A549 (cell line): ENCODE data around the gene SLC35A5. TPM values are rescaled to one million over a fixed set of nuclear protein-coding genes. Genes with fewer than 3 reads are reported as not detected.

ENCODE experiments used
- ATAC-seq, 2 experiments: fragments of 200-7000 bp in 1 of 2; fragments of >200 bp in 1 of 2; cut with Nextera tagmentation in 1 of 2; cut with Tn5 transposase in 1 of 2; 3 replicates each; pipeline versions ENCODE4 v1.8.0 to v1.9.1; 2018 to 2020; ENCODE audit warnings: mild to moderate bottlenecking in 1 of 2, moderate library complexity in 1 of 2
- CTCF ChIA-PET: fragments of 300-600 bp; sonication (Branson Sonifier 250); formaldehyde crosslinking; extraction: SDS; loops from one replicate; lab custom pipeline; 2021; ENCODE audit warnings: antibody characterized with exemption, inconsistent platforms; lab: Yijun Ruan, JAX
- POLR2A ChIA-PET: fragments of 350-600 bp; formaldehyde crosslinking; extraction: SDS; loops from one replicate; lab custom pipeline; 2021; ENCODE audit warnings: antibody characterized with exemption, inconsistent platforms; lab: Yijun Ruan, JAX
- DNase-seq, 2 experiments: peaks; one replicate each; pipeline versions ENCODE4 v3.0.0 to v3.0.0-alpha.2; 2011 to 2016; ENCODE audit warnings: low read depth in 1 of 2, low spot score in 1 of 2
- FAIRE-seq: peaks from 2 replicates; lab custom pipeline; 2011; peaks lifted over from hg19 to GRCh38; lab: Jason Lieb, UNC
- H3K27ac ChIP-seq, 2 experiments: fragments of >200 bp; sonication (Bioruptor Twin); formaldehyde crosslinking; 3 replicates each; pipeline ENCODE4 v1.5.1; 2016 to 2017
- H3K4me1 ChIP-seq: fragments of >200 bp; sonication (Bioruptor Twin); formaldehyde crosslinking; 3 replicates; pipeline ENCODE4 v1.6.1; 2016
- H3K4me2 ChIP-seq: fragments of >200 bp; sonication (Bioruptor Twin); formaldehyde crosslinking; 3 replicates; pipeline ENCODE4 v1.6.1; 2016
- H3K4me3 ChIP-seq: fragments of >200 bp; sonication (Bioruptor Twin); formaldehyde crosslinking; 3 replicates; pipeline ENCODE4 v1.5.1; 2016
- H3K9me3 ChIP-seq: fragments of >200 bp; sonication (Bioruptor Twin); formaldehyde crosslinking; 3 replicates; pipeline ENCODE4 v1.6.1; 2016
- BHLHE40 ChIP-seq: IDR thresholded peaks from 2 replicates; pipeline ENCODE4 v1.6.1; 2012; ENCODE audit warnings: low read depth, low read length, inconsistent platforms
- CHD2 ChIP-seq: fragments of 150-350 bp; IDR thresholded peaks from 2 replicates; pipeline ENCODE4 v1.6.1; 2014; ENCODE audit warnings: low read length; ENCODE audit not compliant: partially characterized antibody
- CHD4 ChIP-seq: fragments of 200-600 bp; sonication (generic); IDR thresholded peaks from 2 replicates; pipeline ENCODE4 v1.6.1; 2016; ENCODE audit warnings: antibody characterized with exemption, mild to moderate bottlenecking, borderline replicate concordance
- EHMT2 ChIP-seq: fragments of 200-600 bp; sonication (generic); IDR thresholded peaks from 2 replicates; pipeline ENCODE4 v1.6.1; 2016; ENCODE audit warnings: antibody characterized with exemption, low read depth, mild to moderate bottlenecking, moderate library complexity
- EP300 ChIP-seq, 2 experiments: fragments of >200 bp; sonication (Bioruptor Twin); formaldehyde crosslinking; IDR thresholded peaks; 2 replicates in 1 of 2; 3 replicates in 1 of 2; pipeline ENCODE4 v1.6.1; 2016 to 2017
- FOSL2 ChIP-seq, 2 experiments: fragments of 450-650 bp in 1 of 2; fragments of >200 bp in 1 of 2; sonication (Bioruptor Twin) in 1 of 2; formaldehyde crosslinking; IDR thresholded peaks; 2 replicates each; pipeline versions ENCODE4 v1.5.0 to v1.6.1; 2016 to 2020; ENCODE audit warnings: mild to moderate bottlenecking in 1 of 2, moderate library complexity in 1 of 2
- FOXS1 ChIP-seq: fragments of 250-450 bp; sonication (Bioruptor Pico); IDR thresholded peaks from 2 replicates; pipeline ENCODE4 v1.5.0; 2020; ENCODE audit warnings: mild to moderate bottlenecking, moderate library complexity
- HEYL ChIP-seq: fragments of 250-450 bp; sonication (Bioruptor Pico); IDR thresholded peaks from 2 replicates; pipeline ENCODE4 v1.8.0; 2021; ENCODE audit warnings: mild to moderate bottlenecking, moderate library complexity
- HOXA7 ChIP-seq: fragments of 250-450 bp; sonication (Bioruptor Pico); IDR thresholded peaks from 2 replicates; pipeline ENCODE4 v1.5.0; 2020; ENCODE audit warnings: mild to moderate bottlenecking, moderate library complexity
- JUN ChIP-seq, 2 experiments: fragments of >200 bp; sonication (Bioruptor Twin); formaldehyde crosslinking; IDR thresholded peaks; 2 replicates in 1 of 2; 3 replicates in 1 of 2; pipeline ENCODE4 v1.6.1; 2016 to 2017
- KDM5A ChIP-seq: fragments of 200-600 bp; sonication (generic); IDR thresholded peaks from 2 replicates; pipeline ENCODE4 v1.6.1; 2016; ENCODE audit warnings: antibody characterized with exemption, mild to moderate bottlenecking
- MAFK ChIP-seq: fragments of 450-650 bp; IDR thresholded peaks from 2 replicates; pipeline ENCODE4 v1.6.1; 2014; ENCODE audit not compliant: partially characterized antibody
- NFE2L2 ChIP-seq: fragments of 150-350 bp; conservative IDR thresholded peaks from 2 replicates; pipeline ENCODE4 v1.6.1; 2014; ENCODE audit warnings: low read length
- PHF8 ChIP-seq: fragments of 200-600 bp; sonication (generic); IDR thresholded peaks from 2 replicates; pipeline ENCODE4 v1.6.1; 2016; ENCODE audit warnings: low read depth, mild to moderate bottlenecking, antibody characterized with exemption, moderate library complexity, borderline replicate concordance
- RAD21 ChIP-seq, 2 experiments: fragments of >200 bp in 1 of 2; sonication (Bioruptor Twin) in 1 of 2; formaldehyde crosslinking in 1 of 2; IDR thresholded peaks in 1 of 2; conservative IDR thresholded peaks in 1 of 2; 2 replicates in 1 of 2; 3 replicates in 1 of 2; pipeline ENCODE4 v1.6.1; 2012 to 2018; ENCODE audit warnings: inconsistent platforms in 1 of 2
- RARB ChIP-seq: fragments of 250-450 bp; sonication (Bioruptor Pico); IDR thresholded peaks from 2 replicates; pipeline ENCODE4 v1.8.0; 2021; ENCODE audit warnings: mild to moderate bottlenecking, moderate library complexity
- RCOR1 ChIP-seq: fragments of 150-350 bp; IDR thresholded peaks from 2 replicates; pipeline ENCODE4 v1.6.1; 2014; ENCODE audit warnings: antibody characterized with exemption, low read length, low read depth
- RNF2 ChIP-seq: fragments of 200-600 bp; sonication (generic); IDR thresholded peaks from 2 replicates; pipeline ENCODE4 v1.6.1; 2016; ENCODE audit warnings: low read depth, mild to moderate bottlenecking, antibody characterized with exemption, moderate library complexity, borderline replicate concordance
- SMC3 ChIP-seq: fragments of >200 bp; sonication (Bioruptor Twin); formaldehyde crosslinking; IDR thresholded peaks from 3 replicates; pipeline ENCODE4 v1.6.1; 2018; ENCODE audit warnings: inconsistent platforms
- SREBF2 ChIP-seq: fragments of 450-650 bp; IDR thresholded peaks from 2 replicates; pipeline ENCODE4 v1.6.1; 2014; ENCODE audit warnings: mild to moderate bottlenecking, moderate library complexity
- TFCP2L1 ChIP-seq: fragments of 250-450 bp; sonication (Bioruptor Pico); IDR thresholded peaks from 2 replicates; pipeline ENCODE4 v1.5.0; 2021; ENCODE audit warnings: mild to moderate bottlenecking
- ZC3H11A ChIP-seq: fragments of 450-650 bp; IDR thresholded peaks from 2 replicates; pipeline ENCODE4 v1.6.1; 2014; ENCODE audit warnings: antibody characterized with exemption, mild to moderate bottlenecking
- ZNF302 ChIP-seq: fragments of 250-450 bp; sonication (Bioruptor Pico); IDR thresholded peaks from 2 replicates; pipeline ENCODE4 v1.9.0; 2021; ENCODE audit warnings: inconsistent platforms, mild to moderate bottlenecking, moderate library complexity
- WGBS: methylation state at CpG from one replicate; pipeline ENCODE4 v1.1.6; 2017; ENCODE audit errors: missing lambda C conversion rate; 5-methylcytosine and 5-hydroxymethylcytosine counted together
- polyA plus RNA-seq, 4 experiments: library from polyadenylated mRNA; depleted of rRNA in 3 of 4; stranded (reverse); fragments of >200 nt; fragmentation: RNase III in 1 of 4; extraction: RNeasy Plus Mini Kit Qiagen cat#74134 plus additional on column Dnase treatment in 1 of 4; gene quantifications; 2 replicates in 3 of 4; 3 replicates in 1 of 4; pipeline ENCODE4 v1.2.3, GENCODE V29; 2011 to 2017
- TF ChIP-seq, protein P1 (sequence below): fragments of >200 bp; sonication (Bioruptor Twin); formaldehyde crosslinking; IDR thresholded peaks from 2 replicates; pipeline ENCODE4 v1.6.1; 2016
- TF ChIP-seq, protein P2 (sequence below): IDR thresholded peaks from 2 replicates; pipeline ENCODE4 v1.6.1; 2012
- TF ChIP-seq, protein P3 (sequence below): fragments of >200 bp; sonication (Bioruptor Twin); formaldehyde crosslinking; IDR thresholded peaks from 3 replicates; pipeline ENCODE4 v1.5.1; 2016
- TF ChIP-seq, protein P4 (sequence below): fragments of >200 bp; sonication (Bioruptor Twin); formaldehyde crosslinking; IDR thresholded peaks from 3 replicates; pipeline ENCODE4 v1.6.1; 2016
- TF ChIP-seq, protein P5 (sequence below): fragments of 150-350 bp; IDR thresholded peaks from 2 replicates; pipeline ENCODE4 v1.6.1; 2014; ENCODE audit warnings: low read depth, mild to moderate bottlenecking, low read length
- TF ChIP-seq, protein P6 (sequence below): IDR thresholded peaks from 2 replicates; pipeline ENCODE4 v1.6.1; 2012

SLC35A5 gene
- polyA plus RNA-seq, 2 of the 4 experiments (the other 2 are of a cell fraction): 21.0 to 53.4 TPM

DNA sequence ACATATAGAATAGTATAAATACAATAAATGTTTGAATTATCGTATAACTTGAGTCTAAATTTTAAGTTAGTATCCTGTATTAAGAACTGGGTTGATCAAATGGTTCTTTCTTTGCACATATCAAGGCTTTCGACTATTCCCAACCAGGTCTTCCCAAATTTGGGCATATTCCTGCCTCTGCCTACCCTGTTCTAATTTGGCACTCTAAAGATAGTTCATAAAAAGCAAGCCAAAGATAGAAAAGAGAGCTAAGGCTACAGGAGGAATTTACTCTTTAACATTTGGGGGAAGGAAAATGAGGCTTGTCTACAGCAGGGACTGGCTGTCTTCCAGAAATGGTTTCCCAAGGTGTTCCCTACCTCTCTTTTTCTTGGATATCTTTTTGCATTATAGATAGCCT, 36.1 kb downstream of the SLC35A5 start:
- ATAC-seq (no peak), FAIRE-seq (no peak), DNase-seq (no peak)
- Histone ChIP-seq H3K4me2 (no peak overlapping the region), H3K9me3 (no peaks in the 10 kb centered on the region), H3K4me1 (no peaks in the 10 kb centered on the region), H3K4me3 (no peak overlapping the region), H3K27ac (no peak overlapping the region)
- WGBS: 90% methylated on average over 2 of the region's 2 CpGs
- CTCF ChIA-PET: interaction anchor here (1.0 to 1.6 kb wide), 3 partner anchors 11 to 16 kb away, joined by 3 read pairs; no protein-coding TSS in a partner anchor
- TF ChIP-seq, protein P1, sequence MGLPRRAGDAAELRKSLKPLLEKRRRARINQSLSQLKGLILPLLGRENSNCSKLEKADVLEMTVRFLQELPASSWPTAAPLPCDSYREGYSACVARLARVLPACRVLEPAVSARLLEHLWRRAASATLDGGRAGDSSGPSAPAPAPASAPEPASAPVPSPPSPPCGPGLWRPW: no peak
- TF ChIP-seq MAFK: no peak
- no peak for TF ChIP-seq TFCP2L1 (CRISPR knock-in tag)
- no peak for TF ChIP-seq RNF2
- no peak for TF ChIP-seq NFE2L2
- TF ChIP-seq CHD4: no peak
- no peak for TF ChIP-seq CHD2
- no peak for TF ChIP-seq SMC3
- TF ChIP-seq, all 56 proteins: peak for 0
- POLR2A ChIA-PET: no interaction called here

DNA sequence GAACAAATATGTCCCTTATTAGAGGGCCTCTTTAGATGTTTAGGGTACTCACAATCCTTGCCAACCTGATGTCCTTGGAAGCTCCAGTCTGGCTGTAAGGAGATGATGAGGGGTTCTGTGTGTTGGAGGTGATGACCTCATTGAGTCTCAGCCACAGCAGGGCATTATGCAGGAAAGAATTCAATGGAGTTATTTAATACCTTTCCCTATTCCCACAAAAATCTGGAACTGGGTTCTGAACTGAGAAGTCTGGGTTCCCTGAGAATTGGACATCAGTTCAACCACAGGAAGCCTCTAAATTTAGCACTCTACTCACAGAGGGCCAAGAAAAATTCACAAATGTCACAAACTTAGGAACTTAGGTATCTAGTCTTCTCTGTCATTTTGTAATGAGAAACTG, 36.9 kb downstream of the SLC35A5 start:
- POLR2A ChIA-PET: no interaction called here
- no peak for ATAC-seq
- DNase-seq: no peak
- H3K4me1 ChIP-seq: no peaks in the 10 kb centered on the region
- no peaks in the 10 kb centered on the region for H3K9me3 ChIP-seq
- H3K4me2 ChIP-seq: no peak overlapping the region
- no peak overlapping the region for H3K27ac ChIP-seq
- TF ChIP-seq CHD4 (no peak), HEYL (CRISPR knock-in tag) (no peak), SREBF2 (no peak), ZC3H11A (no peak), FOXS1 (CRISPR knock-in tag) (no peak), TFCP2L1 (CRISPR knock-in tag) (no peak), JUN (IDR thresholded peaks at IDR 0.05) (no peak), HOXA7 (CRISPR knock-in tag) (no peak), CHD2 (no peak), EHMT2 (no peak)
- TF ChIP-seq, protein P2, sequence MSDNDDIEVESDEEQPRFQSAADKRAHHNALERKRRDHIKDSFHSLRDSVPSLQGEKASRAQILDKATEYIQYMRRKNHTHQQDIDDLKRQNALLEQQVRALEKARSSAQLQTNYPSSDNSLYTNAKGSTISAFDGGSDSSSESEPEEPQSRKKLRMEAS: no peak
- no peak overlapping the region for H3K4me3 ChIP-seq
- FAIRE-seq: no peak
- CTCF ChIA-PET: interaction anchor here (1.0 kb wide), 2 partner anchors 14 to 16 kb away, joined by 3 read pairs; no protein-coding TSS in a partner anchor

DNA sequence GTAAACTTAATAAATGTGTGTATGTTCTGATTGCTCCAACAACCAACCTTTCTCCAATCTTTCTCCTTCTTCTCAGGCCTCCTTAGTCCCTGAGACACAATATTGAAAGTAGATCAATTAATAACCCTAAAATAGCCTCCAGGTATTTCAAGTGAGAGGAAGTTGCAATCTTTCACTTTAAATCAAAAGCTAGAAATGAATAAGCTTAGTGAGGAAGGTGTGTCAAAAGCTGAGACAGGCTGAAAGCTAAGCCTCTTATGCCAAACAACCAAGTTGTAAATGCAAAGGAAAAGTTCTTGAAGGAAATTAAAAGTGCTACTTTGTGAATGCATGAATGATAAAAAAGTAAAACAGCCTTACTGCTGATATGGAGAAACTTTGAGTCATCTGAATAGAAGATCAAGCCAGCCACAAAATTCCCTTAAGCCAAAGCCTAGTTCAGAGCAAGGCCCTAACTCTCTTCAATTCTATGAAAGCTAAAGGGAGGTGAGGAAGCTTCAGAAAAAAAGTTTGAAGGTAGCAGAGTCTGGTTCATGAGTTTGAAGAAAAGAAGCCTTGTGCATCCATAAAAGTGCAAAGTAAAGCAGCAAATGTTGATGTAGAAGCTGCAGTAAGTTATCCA, 40.5 kb downstream of the SLC35A5 start:
- FAIRE-seq: no peak
- Histone ChIP-seq H3K9me3 (no peaks in the 10 kb centered on the region), H3K4me1 (no peaks in the 10 kb centered on the region), H3K4me3 (no peak overlapping the region), H3K4me2 (no peak overlapping the region), H3K27ac (no peak overlapping the region)
- no peak for ATAC-seq
- ChIA-PET POLR2A (no interaction called here), CTCF (no interaction called here)
- DNase-seq: no peak
- TF ChIP-seq, protein P3, sequence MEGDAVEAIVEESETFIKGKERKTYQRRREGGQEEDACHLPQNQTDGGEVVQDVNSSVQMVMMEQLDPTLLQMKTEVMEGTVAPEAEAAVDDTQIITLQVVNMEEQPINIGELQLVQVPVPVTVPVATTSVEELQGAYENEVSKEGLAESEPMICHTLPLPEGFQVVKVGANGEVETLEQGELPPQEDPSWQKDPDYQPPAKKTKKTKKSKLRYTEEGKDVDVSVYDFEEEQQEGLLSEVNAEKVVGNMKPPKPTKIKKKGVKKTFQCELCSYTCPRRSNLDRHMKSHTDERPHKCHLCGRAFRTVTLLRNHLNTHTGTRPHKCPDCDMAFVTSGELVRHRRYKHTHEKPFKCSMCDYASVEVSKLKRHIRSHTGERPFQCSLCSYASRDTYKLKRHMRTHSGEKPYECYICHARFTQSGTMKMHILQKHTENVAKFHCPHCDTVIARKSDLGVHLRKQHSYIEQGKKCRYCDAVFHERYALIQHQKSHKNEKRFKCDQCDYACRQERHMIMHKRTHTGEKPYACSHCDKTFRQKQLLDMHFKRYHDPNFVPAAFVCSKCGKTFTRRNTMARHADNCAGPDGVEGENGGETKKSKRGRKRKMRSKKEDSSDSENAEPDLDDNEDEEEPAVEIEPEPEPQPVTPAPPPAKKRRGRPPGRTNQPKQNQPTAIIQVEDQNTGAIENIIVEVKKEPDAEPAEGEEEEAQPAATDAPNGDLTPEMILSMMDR: no peak
- TF ChIP-seq FOSL2 (IDR thresholded peaks at IDR 0.05): no peak
- no peak for TF ChIP-seq FOSL2 (CRISPR knock-in tag; IDR thresholded peaks at IDR 0.05)
- TF ChIP-seq RAD21 (conservative IDR thresholded peaks at IDR 0.05 in 1 of 2, IDR thresholded peaks at IDR 0.05 in 1 of 2): no peak
- TF ChIP-seq, protein P4, sequence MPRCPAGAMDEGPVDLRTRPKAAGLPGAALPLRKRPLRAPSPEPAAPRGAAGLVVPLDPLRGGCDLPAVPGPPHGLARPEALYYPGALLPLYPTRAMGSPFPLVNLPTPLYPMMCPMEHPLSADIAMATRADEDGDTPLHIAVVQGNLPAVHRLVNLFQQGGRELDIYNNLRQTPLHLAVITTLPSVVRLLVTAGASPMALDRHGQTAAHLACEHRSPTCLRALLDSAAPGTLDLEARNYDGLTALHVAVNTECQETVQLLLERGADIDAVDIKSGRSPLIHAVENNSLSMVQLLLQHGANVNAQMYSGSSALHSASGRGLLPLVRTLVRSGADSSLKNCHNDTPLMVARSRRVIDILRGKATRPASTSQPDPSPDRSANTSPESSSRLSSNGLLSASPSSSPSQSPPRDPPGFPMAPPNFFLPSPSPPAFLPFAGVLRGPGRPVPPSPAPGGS: no peak
- no peak for TF ChIP-seq ZNF302 (CRISPR knock-in tag)
- no peak for TF ChIP-seq BHLHE40
- TF ChIP-seq, protein P5, sequence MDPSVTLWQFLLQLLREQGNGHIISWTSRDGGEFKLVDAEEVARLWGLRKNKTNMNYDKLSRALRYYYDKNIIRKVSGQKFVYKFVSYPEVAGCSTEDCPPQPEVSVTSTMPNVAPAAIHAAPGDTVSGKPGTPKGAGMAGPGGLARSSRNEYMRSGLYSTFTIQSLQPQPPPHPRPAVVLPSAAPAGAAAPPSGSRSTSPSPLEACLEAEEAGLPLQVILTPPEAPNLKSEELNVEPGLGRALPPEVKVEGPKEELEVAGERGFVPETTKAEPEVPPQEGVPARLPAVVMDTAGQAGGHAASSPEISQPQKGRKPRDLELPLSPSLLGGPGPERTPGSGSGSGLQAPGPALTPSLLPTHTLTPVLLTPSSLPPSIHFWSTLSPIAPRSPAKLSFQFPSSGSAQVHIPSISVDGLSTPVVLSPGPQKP: no peak
- TF ChIP-seq JUN (IDR thresholded peaks at IDR 0.05): no peak
- no peak for TF ChIP-seq TFCP2L1 (CRISPR knock-in tag)
- TF ChIP-seq PHF8: no peak
- no peak for TF ChIP-seq KDM5A
- no peak for TF ChIP-seq RCOR1
- no peak for TF ChIP-seq RARB
- TF ChIP-seq, protein P6, sequence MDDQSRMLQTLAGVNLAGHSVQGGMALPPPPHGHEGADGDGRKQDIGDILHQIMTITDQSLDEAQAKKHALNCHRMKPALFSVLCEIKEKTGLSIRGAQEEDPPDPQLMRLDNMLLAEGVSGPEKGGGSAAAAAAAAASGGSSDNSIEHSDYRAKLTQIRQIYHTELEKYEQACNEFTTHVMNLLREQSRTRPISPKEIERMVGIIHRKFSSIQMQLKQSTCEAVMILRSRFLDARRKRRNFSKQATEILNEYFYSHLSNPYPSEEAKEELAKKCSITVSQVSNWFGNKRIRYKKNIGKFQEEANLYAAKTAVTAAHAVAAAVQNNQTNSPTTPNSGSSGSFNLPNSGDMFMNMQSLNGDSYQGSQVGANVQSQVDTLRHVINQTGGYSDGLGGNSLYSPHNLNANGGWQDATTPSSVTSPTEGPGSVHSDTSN: no peak
- TF ChIP-seq EP300 (IDR thresholded peaks at IDR 0.05): no peak
- TF ChIP-seq NFE2L2: no peak
